ENCODE measurements around the gene CACFD1. TPM values are rescaled to one million over a fixed set of nuclear protein-coding genes. Genes with fewer than 3 reads are reported as not detected.

The CACFD1 gene
- total RNA-seq, 1 experiment from 2014 or later: 15.1 TPM

DNA sequence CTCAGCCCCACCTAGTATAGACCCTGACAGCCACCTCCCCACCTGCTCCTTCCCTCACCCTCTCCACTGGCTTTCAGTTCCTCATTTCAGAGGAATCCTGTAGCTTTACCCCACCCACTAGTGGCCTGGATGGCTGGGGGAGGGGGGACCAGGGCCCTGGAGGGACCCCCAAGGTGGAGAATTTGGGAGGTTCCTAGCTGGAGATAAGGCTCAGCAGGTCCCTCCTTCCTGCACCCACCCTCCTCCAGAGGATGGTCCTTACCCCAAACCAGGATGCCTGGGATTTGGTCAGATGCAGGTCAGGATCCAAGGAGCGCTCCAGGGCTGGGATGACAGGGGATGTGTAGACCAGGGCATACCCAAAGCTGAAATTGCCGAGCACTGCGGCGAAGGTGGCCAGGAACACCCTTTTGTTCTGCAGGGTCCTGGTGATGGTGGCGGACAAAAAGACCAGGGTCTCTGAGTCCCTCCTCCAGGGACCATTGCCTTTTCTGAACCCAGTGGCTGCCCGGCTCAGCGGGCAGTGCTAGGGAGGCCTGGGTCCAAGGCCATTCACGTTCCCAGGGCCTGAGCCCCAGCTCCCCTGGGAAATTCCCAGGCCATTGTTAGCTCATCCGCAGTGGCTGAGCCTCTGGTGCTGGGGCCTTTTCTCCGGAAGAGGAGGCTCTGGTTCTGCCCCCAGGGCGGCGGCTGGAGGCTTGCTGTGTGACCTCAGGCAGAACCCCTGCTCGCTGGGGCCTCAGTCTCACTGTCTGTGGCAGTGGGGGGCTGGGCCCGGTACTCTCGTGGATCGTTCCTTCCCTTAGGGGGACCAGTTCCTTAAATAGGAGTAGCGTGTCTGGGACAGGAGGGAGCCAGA lies 18.4 kb downstream of the CACFD1 start:
- TF ChIP-seq, protein P1, sequence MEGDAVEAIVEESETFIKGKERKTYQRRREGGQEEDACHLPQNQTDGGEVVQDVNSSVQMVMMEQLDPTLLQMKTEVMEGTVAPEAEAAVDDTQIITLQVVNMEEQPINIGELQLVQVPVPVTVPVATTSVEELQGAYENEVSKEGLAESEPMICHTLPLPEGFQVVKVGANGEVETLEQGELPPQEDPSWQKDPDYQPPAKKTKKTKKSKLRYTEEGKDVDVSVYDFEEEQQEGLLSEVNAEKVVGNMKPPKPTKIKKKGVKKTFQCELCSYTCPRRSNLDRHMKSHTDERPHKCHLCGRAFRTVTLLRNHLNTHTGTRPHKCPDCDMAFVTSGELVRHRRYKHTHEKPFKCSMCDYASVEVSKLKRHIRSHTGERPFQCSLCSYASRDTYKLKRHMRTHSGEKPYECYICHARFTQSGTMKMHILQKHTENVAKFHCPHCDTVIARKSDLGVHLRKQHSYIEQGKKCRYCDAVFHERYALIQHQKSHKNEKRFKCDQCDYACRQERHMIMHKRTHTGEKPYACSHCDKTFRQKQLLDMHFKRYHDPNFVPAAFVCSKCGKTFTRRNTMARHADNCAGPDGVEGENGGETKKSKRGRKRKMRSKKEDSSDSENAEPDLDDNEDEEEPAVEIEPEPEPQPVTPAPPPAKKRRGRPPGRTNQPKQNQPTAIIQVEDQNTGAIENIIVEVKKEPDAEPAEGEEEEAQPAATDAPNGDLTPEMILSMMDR (IDR thresholded peaks at IDR 0.05; ENCODE audit: unreplicated experiment): no peak
- H3K36me3 Mint-ChIP-seq (ENCODE audit: insufficient read depth, unreplicated experiment): peaks cover 10% of the 10 kb centered on the region
- BruUV-seq (replicated peaks): TSS peak; percentile 49
- CTCF ChIA-PET: no interaction called here
- H3K27me3 Mint-ChIP-seq (ENCODE audit: unreplicated experiment): no peaks in the 10 kb centered on the region
- DNase-seq: no peak
- peak overlapping the region; percentile 61 for H3K4me3 Mint-ChIP-seq (ENCODE audit: low read depth, unreplicated experiment)
- intact Hi-C loops (cut with micrococcal nuclease; ENCODE audit: unreplicated experiment): no loop called here
- no peak overlapping the region for H3K27ac Mint-ChIP-seq (ENCODE audit: unreplicated experiment)
- no peaks in the 10 kb centered on the region for H3K9me3 Mint-ChIP-seq (ENCODE audit: low read depth, unreplicated experiment)
- H3K4me1 Mint-ChIP-seq (ENCODE audit: low read depth, unreplicated experiment): no peaks in the 10 kb centered on the region

DNA sequence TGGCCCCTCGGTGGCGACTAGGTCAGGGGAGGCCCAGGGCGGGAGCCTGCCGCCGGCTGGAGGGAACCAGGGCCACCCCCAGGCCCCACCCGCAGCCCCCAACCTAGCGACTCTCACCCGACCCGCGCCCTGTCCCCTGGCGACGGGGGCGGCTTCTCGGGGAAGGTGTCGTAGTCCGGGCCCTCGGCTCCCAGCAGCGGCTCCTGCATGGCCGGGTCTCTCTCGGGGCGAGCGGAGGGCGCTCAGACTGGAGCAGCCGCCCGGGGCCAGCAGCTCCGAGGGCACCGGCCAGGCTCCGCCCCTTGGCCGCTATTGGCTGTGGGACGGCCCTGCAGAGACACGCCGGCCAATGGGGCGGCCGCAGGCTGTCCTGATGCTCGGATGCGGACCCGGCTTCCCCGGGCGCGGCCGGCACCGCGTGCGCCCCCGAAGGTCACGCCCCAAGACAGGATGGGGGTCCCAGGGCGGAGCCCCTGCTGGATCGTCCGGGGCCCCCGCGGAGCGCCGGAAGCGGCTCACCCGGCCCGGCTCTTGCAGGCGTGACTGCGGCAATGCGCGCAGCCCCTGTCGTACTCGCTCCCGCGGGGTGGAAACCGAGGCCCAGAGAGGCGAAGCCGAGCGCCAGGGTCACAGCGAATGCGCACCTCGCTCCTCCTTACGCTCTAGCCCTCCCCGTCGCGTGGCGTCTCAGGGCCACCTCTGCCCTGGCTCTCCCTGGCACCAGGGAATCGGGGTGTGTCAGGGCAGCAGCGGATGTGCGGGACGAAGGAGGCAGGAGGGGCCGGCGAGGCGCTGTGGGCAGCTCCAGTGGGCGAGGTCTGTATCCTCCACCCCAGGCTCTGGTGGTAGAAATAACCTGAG lies 19.3 kb downstream of the CACFD1 start, which contains the start of gene SLC2A6:
Gene SLC2A6 (minus strand): TSS at position 249 of the 861 bp plus-strand sequence. CDS start 40 bp downstream, at position 209.
- intact Hi-C loops (cut with micrococcal nuclease; ENCODE audit: unreplicated experiment): no loop called here
- Mint-ChIP-seq H3K9me3 (ENCODE audit: low read depth, unreplicated experiment) (no peaks in the 10 kb centered on the region), H3K4me3 (ENCODE audit: low read depth, unreplicated experiment) (peak within 1 kb of the TSS; percentile 61), H3K4me1 (ENCODE audit: low read depth, unreplicated experiment) (no peaks in the 10 kb centered on the region), H3K27me3 (ENCODE audit: unreplicated experiment) (no peaks in the 10 kb centered on the region), H3K36me3 (ENCODE audit: insufficient read depth, unreplicated experiment) (peaks cover 5% of the 10 kb centered on the region), H3K27ac (ENCODE audit: unreplicated experiment) (no peak within 1 kb of the TSS)
- BruUV-seq (replicated peaks): no TSS peak
- DNase-seq: peak; percentile 81
- TF ChIP-seq, protein P1 (IDR thresholded peaks at IDR 0.05; ENCODE audit: unreplicated experiment): no peak
- CTCF ChIA-PET: no interaction called here

DNA sequence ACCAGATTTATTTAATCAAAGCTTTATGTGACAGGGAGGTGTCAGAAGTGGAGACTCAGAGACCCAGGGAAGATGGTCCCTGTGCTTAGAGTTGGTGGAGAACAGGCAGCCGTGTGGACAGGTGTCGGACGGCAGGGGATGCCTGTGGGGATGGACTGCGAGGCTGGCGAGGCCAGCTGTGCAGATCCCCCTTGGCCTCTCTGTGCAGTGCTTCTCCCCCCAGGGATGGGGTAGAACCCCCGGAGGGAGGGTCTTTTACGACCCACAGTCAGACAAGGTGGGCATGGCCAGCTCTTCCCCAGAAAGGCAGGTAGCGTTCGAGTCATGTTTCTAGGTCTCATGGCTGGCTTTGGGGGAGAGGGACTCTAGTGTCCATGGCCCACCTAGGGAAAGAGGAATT lies 23.8 kb downstream of the CACFD1 start:
- BruUV-seq (replicated peaks): no TSS peak
- H3K27me3 Mint-ChIP-seq (ENCODE audit: unreplicated experiment): no peaks in the 10 kb centered on the region
- no peak for DNase-seq
- CTCF ChIA-PET: no interaction called here
- no peaks in the 10 kb centered on the region for H3K9me3 Mint-ChIP-seq (ENCODE audit: low read depth, unreplicated experiment)
- H3K27ac Mint-ChIP-seq (ENCODE audit: unreplicated experiment): no peak overlapping the region
- H3K4me3 Mint-ChIP-seq (ENCODE audit: low read depth, unreplicated experiment): no peak overlapping the region
- TF ChIP-seq, protein P1 (IDR thresholded peaks at IDR 0.05; ENCODE audit: unreplicated experiment): no peak
- peaks cover 3% of the 10 kb centered on the region for H3K36me3 Mint-ChIP-seq (ENCODE audit: insufficient read depth, unreplicated experiment)
- intact Hi-C loops (cut with micrococcal nuclease; ENCODE audit: unreplicated experiment): no loop called here
- no peaks in the 10 kb centered on the region for H3K4me1 Mint-ChIP-seq (ENCODE audit: low read depth, unreplicated experiment)

DNA sequence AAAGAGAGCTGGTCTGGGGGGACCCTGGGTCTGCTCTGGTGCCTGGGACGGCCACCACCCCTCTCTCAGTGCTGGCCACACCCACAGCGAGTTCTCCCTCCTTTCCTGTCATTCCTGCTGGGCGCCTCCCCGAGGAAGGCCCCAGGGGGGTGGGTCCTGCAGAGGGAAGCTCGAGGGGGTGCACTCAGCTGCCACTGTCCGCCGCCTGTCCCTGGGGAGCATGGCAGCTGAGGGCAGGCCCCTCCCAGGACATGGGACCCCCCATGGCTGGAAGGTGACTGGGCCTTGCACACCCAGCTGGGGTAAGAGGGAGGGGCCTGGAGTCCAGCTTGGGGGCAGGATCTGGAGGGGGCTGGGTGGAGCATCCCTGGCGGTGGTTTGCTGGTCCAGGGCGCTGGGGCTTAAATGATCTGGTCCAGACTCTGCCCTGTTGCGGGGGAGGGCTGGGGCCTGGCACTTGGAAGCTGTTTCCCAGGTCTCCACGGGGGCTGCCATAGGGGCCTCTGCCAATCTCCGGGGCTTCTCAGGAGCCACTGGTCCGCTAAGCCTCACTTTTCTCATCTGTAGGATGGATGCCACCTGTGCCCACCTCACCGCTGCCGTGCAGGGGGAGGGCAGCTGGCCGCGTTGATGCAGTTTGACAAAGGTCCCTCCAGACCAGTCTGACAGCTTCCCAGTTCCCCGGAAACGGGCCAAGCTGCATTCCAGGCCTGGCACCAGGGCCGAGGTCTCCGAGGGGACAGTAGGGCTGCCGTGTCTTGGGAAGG lies 25.1 kb downstream of the CACFD1 start:
- intact Hi-C loops (cut with micrococcal nuclease; ENCODE audit: unreplicated experiment): loop anchor here (5.0 kb wide), 1 partner anchor 298 kb away; no protein-coding TSS in a partner anchor
- Mint-ChIP-seq H3K27ac (ENCODE audit: unreplicated experiment) (no peak overlapping the region), H3K9me3 (ENCODE audit: low read depth, unreplicated experiment) (no peaks in the 10 kb centered on the region), H3K27me3 (ENCODE audit: unreplicated experiment) (peaks cover 11% of the 10 kb centered on the region), H3K4me1 (ENCODE audit: low read depth, unreplicated experiment) (no peaks in the 10 kb centered on the region), H3K4me3 (ENCODE audit: low read depth, unreplicated experiment) (no peak overlapping the region), H3K36me3 (ENCODE audit: insufficient read depth, unreplicated experiment) (no peaks in the 10 kb centered on the region)
- CTCF ChIA-PET: interaction anchor here (0.5 to 0.6 kb wide), 2 partner anchors 25 to 36 kb away, joined by 3 to 4 read pairs; partner anchors contain the start of gene CACFD1
- TF ChIP-seq, protein P1 (IDR thresholded peaks at IDR 0.05; ENCODE audit: unreplicated experiment): no peak
- peak; percentile 73 for DNase-seq
- no TSS peak for BruUV-seq (replicated peaks)

Measured in Calu3 (cell line).